Measurements from ENCODE around the gene CAMK1D.

CAMK1D gene

GRCh38 chr10:12690525-12691126, 341.3 kb downstream of the CAMK1D start:
- no peak overlapping the region for H3K9ac ChIP-seq (ENCODE audit: low read length)
- H3K56ac ChIP-seq (ENCODE audit: low read length): no peak overlapping the region
- no peak overlapping the region for H2BK120ac ChIP-seq (ENCODE audit: low read depth, low read length)
- H4K8ac ChIP-seq (ENCODE audit: low read depth, low read length): no peak overlapping the region
- no peaks in the 10 kb centered on the region for H3K27me3 ChIP-seq (ENCODE audit: insufficient read depth, low read length, poor library complexity)
- H3K4me2 ChIP-seq (ENCODE audit: low read length): no peak overlapping the region
- H3K4me3 ChIP-seq (ENCODE audit: low read length): no peak overlapping the region
- no peak overlapping the region for H2BK15ac ChIP-seq (replicated peaks; ENCODE audit: low read depth)
- H4K5ac ChIP-seq (ENCODE audit: low read length): no peak overlapping the region
- no peak overlapping the region for H3K4ac ChIP-seq (ENCODE audit: low read depth, low read length)
- no peak overlapping the region for H2BK5ac ChIP-seq (ENCODE audit: low read length)
- H3K36me3 ChIP-seq (ENCODE audit: control insufficient read depth, insufficient read depth, low read length): no peaks in the 10 kb centered on the region
- H3K23ac ChIP-seq (ENCODE audit: low read length): no peak overlapping the region
- H2AK5ac ChIP-seq (ENCODE audit: low read length): no peak overlapping the region
- H3K18ac ChIP-seq (ENCODE audit: low read length): no peak overlapping the region
- no peaks in the 10 kb centered on the region for H3K79me2 ChIP-seq (ENCODE audit: control insufficient read depth, insufficient read depth, low read length)
- H3K4me1 ChIP-seq (ENCODE audit: control insufficient read depth, low read depth, low read length): no peaks in the 10 kb centered on the region
- DNase-seq: peak; percentile 12
- no peak overlapping the region for H3K27ac ChIP-seq (ENCODE audit: low read depth, low read length)
- no peaks in the 10 kb centered on the region for H3K79me1 ChIP-seq (ENCODE audit: low read length)
- no CpG with 5 or more reads among the region's 10 CpGs for WGBS (ENCODE audit: extremely low coverage, insufficient coverage, low lambda C conversion rate)

GRCh38 chr10:12691596-12691995, 342.2 kb downstream of the CAMK1D start:
- no peak overlapping the region for H2AK5ac ChIP-seq (ENCODE audit: low read length)
- H3K4ac ChIP-seq (ENCODE audit: low read depth, low read length): no peak overlapping the region
- no peaks in the 10 kb centered on the region for H3K4me1 ChIP-seq (ENCODE audit: control insufficient read depth, low read depth, low read length)
- no peaks in the 10 kb centered on the region for H3K36me3 ChIP-seq (ENCODE audit: control insufficient read depth, insufficient read depth, low read length)
- no CpG with 5 or more reads among the region's 7 CpGs for WGBS (ENCODE audit: extremely low coverage, insufficient coverage, low lambda C conversion rate)
- H4K5ac ChIP-seq (ENCODE audit: low read length): no peak overlapping the region
- no peak overlapping the region for H3K27ac ChIP-seq (ENCODE audit: low read depth, low read length)
- no peaks in the 10 kb centered on the region for H3K79me2 ChIP-seq (ENCODE audit: control insufficient read depth, insufficient read depth, low read length)
- no peak overlapping the region for H3K4me2 ChIP-seq (ENCODE audit: low read length)
- no peaks in the 10 kb centered on the region for H3K79me1 ChIP-seq (ENCODE audit: low read length)
- no peak overlapping the region for H3K9ac ChIP-seq (ENCODE audit: low read length)
- no peak for DNase-seq
- no peak overlapping the region for H2BK15ac ChIP-seq (replicated peaks; ENCODE audit: low read depth)
- no peaks in the 10 kb centered on the region for H3K27me3 ChIP-seq (ENCODE audit: insufficient read depth, low read length, poor library complexity)
- no peak overlapping the region for H2BK120ac ChIP-seq (ENCODE audit: low read depth, low read length)
- H3K4me3 ChIP-seq (ENCODE audit: low read length): no peak overlapping the region
- no peak overlapping the region for H3K23ac ChIP-seq (ENCODE audit: low read length)
- H3K56ac ChIP-seq (ENCODE audit: low read length): no peak overlapping the region
- H4K8ac ChIP-seq (ENCODE audit: low read depth, low read length): no peak overlapping the region
- no peak overlapping the region for H2BK5ac ChIP-seq (ENCODE audit: low read length)
- no peak overlapping the region for H3K18ac ChIP-seq (ENCODE audit: low read length)

- Histone ChIP-seq H3K27ac (ENCODE audit: low read depth, low read length) (no peak overlapping the region), H4K8ac (ENCODE audit: low read depth, low read length) (no peak overlapping the region), H3K4me1 (ENCODE audit: control insufficient read depth, low read depth, low read length) (no peaks in the 10 kb centered on the region), H3K79me1 (ENCODE audit: low read length) (no peaks in the 10 kb centered on the region), H2BK5ac (ENCODE audit: low read length) (no peak overlapping the region), H3K56ac (ENCODE audit: low read length) (no peak overlapping the region), H3K79me2 (ENCODE audit: control insufficient read depth, insufficient read depth, low read length) (no peaks in the 10 kb centered on the region), H3K4ac (ENCODE audit: low read depth, low read length) (no peak overlapping the region), H3K4me2 (ENCODE audit: low read length) (no peak overlapping the region), H3K23ac (ENCODE audit: low read length) (no peak overlapping the region), H3K36me3 (ENCODE audit: control insufficient read depth, insufficient read depth, low read length) (no peaks in the 10 kb centered on the region), H4K5ac (ENCODE audit: low read length) (no peak overlapping the region), H2AK5ac (ENCODE audit: low read length) (no peak overlapping the region), H2BK120ac (ENCODE audit: low read depth, low read length) (no peak overlapping the region), H3K27me3 (ENCODE audit: insufficient read depth, low read length, poor library complexity) (no peaks in the 10 kb centered on the region), H2BK15ac (replicated peaks; ENCODE audit: low read depth) (no peak overlapping the region), H3K9ac (ENCODE audit: low read length) (no peak overlapping the region), H3K4me3 (ENCODE audit: low read length) (no peak overlapping the region), H3K18ac (ENCODE audit: low read length) (no peak overlapping the region)
- WGBS (ENCODE audit: extremely low coverage, insufficient coverage, low lambda C conversion rate): no CpG with 5 or more reads among the region's 9 CpGs
- DNase-seq: no peak
These were observed 348.4 kb downstream of the CAMK1D start for GRCh38 chr10:12697764-12698163.

- Histone ChIP-seq H3K9ac (ENCODE audit: low read length) (no peak overlapping the region), H3K23ac (ENCODE audit: low read length) (no peak overlapping the region), H3K27me3 (ENCODE audit: insufficient read depth, low read length, poor library complexity) (no peaks in the 10 kb centered on the region), H3K27ac (ENCODE audit: low read depth, low read length) (no peak overlapping the region), H2BK5ac (ENCODE audit: low read length) (no peak overlapping the region), H2BK120ac (ENCODE audit: low read depth, low read length) (no peak overlapping the region), H3K4ac (ENCODE audit: low read depth, low read length) (no peak overlapping the region), H2BK15ac (replicated peaks; ENCODE audit: low read depth) (no peak overlapping the region), H3K4me3 (ENCODE audit: low read length) (no peak overlapping the region), H2AK5ac (ENCODE audit: low read length) (no peak overlapping the region), H3K56ac (ENCODE audit: low read length) (no peak overlapping the region), H4K8ac (ENCODE audit: low read depth, low read length) (no peak overlapping the region), H3K18ac (ENCODE audit: low read length) (no peak overlapping the region), H4K5ac (ENCODE audit: low read length) (no peak overlapping the region), H3K36me3 (ENCODE audit: control insufficient read depth, insufficient read depth, low read length) (no peaks in the 10 kb centered on the region), H3K79me1 (ENCODE audit: low read length) (no peaks in the 10 kb centered on the region), H3K4me2 (ENCODE audit: low read length) (no peak overlapping the region), H3K4me1 (ENCODE audit: control insufficient read depth, low read depth, low read length) (no peaks in the 10 kb centered on the region), H3K79me2 (ENCODE audit: control insufficient read depth, insufficient read depth, low read length) (no peaks in the 10 kb centered on the region)
- WGBS (ENCODE audit: extremely low coverage, insufficient coverage, low lambda C conversion rate): no CpG with 5 or more reads among the region's 7 CpGs
- no peak for DNase-seq
These were observed 349.9 kb downstream of the CAMK1D start for GRCh38 chr10:12699258-12699700.

GRCh38 chr10:12699781-12700556, 350.6 kb downstream of the CAMK1D start:
- H2BK120ac ChIP-seq (ENCODE audit: low read depth, low read length): no peak overlapping the region
- H4K5ac ChIP-seq (ENCODE audit: low read length): no peak overlapping the region
- H3K9ac ChIP-seq (ENCODE audit: low read length): no peak overlapping the region
- no peak for DNase-seq
- H3K27ac ChIP-seq (ENCODE audit: low read depth, low read length): no peak overlapping the region
- H4K8ac ChIP-seq (ENCODE audit: low read depth, low read length): no peak overlapping the region
- no peak overlapping the region for H3K23ac ChIP-seq (ENCODE audit: low read length)
- WGBS (ENCODE audit: extremely low coverage, insufficient coverage, low lambda C conversion rate): no CpG with 5 or more reads among the region's 9 CpGs
- no peak overlapping the region for H2BK5ac ChIP-seq (ENCODE audit: low read length)
- no peaks in the 10 kb centered on the region for H3K27me3 ChIP-seq (ENCODE audit: insufficient read depth, low read length, poor library complexity)
- H3K79me2 ChIP-seq (ENCODE audit: control insufficient read depth, insufficient read depth, low read length): no peaks in the 10 kb centered on the region
- H3K18ac ChIP-seq (ENCODE audit: low read length): no peak overlapping the region
- no peak overlapping the region for H2AK5ac ChIP-seq (ENCODE audit: low read length)
- H2BK15ac ChIP-seq (replicated peaks; ENCODE audit: low read depth): no peak overlapping the region
- H3K36me3 ChIP-seq (ENCODE audit: control insufficient read depth, insufficient read depth, low read length): no peaks in the 10 kb centered on the region
- H3K56ac ChIP-seq (ENCODE audit: low read length): no peak overlapping the region
- no peak overlapping the region for H3K4ac ChIP-seq (ENCODE audit: low read depth, low read length)
- no peaks in the 10 kb centered on the region for H3K4me1 ChIP-seq (ENCODE audit: control insufficient read depth, low read depth, low read length)
- H3K4me2 ChIP-seq (ENCODE audit: low read length): no peak overlapping the region
- no peak overlapping the region for H3K4me3 ChIP-seq (ENCODE audit: low read length)
- H3K79me1 ChIP-seq (ENCODE audit: low read length): no peaks in the 10 kb centered on the region

GRCh38 chr10:12700557-12700874, 351.2 kb downstream of the CAMK1D start:
- Histone ChIP-seq H3K4me2 (ENCODE audit: low read length) (no peak overlapping the region), H3K27ac (ENCODE audit: low read depth, low read length) (no peak overlapping the region), H3K4me3 (ENCODE audit: low read length) (no peak overlapping the region), H3K4me1 (ENCODE audit: control insufficient read depth, low read depth, low read length) (no peaks in the 10 kb centered on the region), H4K5ac (ENCODE audit: low read length) (no peak overlapping the region), H3K4ac (ENCODE audit: low read depth, low read length) (no peak overlapping the region), H3K9ac (ENCODE audit: low read length) (no peak overlapping the region), H4K8ac (ENCODE audit: low read depth, low read length) (no peak overlapping the region), H2AK5ac (ENCODE audit: low read length) (no peak overlapping the region), H3K27me3 (ENCODE audit: insufficient read depth, low read length, poor library complexity) (no peaks in the 10 kb centered on the region), H3K36me3 (ENCODE audit: control insufficient read depth, insufficient read depth, low read length) (no peaks in the 10 kb centered on the region), H2BK15ac (replicated peaks; ENCODE audit: low read depth) (no peak overlapping the region), H3K56ac (ENCODE audit: low read length) (no peak overlapping the region), H3K79me1 (ENCODE audit: low read length) (no peaks in the 10 kb centered on the region), H3K79me2 (ENCODE audit: control insufficient read depth, insufficient read depth, low read length) (no peaks in the 10 kb centered on the region), H2BK5ac (ENCODE audit: low read length) (no peak overlapping the region), H3K18ac (ENCODE audit: low read length) (no peak overlapping the region), H3K23ac (ENCODE audit: low read length) (no peak overlapping the region), H2BK120ac (ENCODE audit: low read depth, low read length) (no peak overlapping the region)
- no CpG with 5 or more reads among the region's 3 CpGs for WGBS (ENCODE audit: extremely low coverage, insufficient coverage, low lambda C conversion rate)
- no peak for DNase-seq
